Measurements from ENCODE around the gene TTC33.
"Not testable (repeated sequence)": the region's sequence is repeated elsewhere in the genome, so short reads cannot be mapped to it uniquely, and the experiment has no call there.

GRCh38 chr5:40794877-40795276, 39.1 kb upstream of the TTC33 start:
- TF ChIP-seq, protein P1, sequence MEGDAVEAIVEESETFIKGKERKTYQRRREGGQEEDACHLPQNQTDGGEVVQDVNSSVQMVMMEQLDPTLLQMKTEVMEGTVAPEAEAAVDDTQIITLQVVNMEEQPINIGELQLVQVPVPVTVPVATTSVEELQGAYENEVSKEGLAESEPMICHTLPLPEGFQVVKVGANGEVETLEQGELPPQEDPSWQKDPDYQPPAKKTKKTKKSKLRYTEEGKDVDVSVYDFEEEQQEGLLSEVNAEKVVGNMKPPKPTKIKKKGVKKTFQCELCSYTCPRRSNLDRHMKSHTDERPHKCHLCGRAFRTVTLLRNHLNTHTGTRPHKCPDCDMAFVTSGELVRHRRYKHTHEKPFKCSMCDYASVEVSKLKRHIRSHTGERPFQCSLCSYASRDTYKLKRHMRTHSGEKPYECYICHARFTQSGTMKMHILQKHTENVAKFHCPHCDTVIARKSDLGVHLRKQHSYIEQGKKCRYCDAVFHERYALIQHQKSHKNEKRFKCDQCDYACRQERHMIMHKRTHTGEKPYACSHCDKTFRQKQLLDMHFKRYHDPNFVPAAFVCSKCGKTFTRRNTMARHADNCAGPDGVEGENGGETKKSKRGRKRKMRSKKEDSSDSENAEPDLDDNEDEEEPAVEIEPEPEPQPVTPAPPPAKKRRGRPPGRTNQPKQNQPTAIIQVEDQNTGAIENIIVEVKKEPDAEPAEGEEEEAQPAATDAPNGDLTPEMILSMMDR (IDR thresholded peaks at IDR 0.05 in 4 of 5, conservative IDR thresholded peaks at IDR 0.05 in 1 of 5): not testable (repeated sequence)
- TF ChIP-seq POLR2A (IDR thresholded peaks at IDR 0.05): not testable (repeated sequence)
